H1 (cell line): ENCODE results near the gene DISC1. TPM values are rescaled to one million over a fixed set of nuclear protein-coding genes. Genes with fewer than 3 reads are reported as not detected.

Source experiments
- CTCF ChIA-PET: fragments of 300-600 bp; sonication (Branson Sonifier 250); formaldehyde crosslinking; loops from one replicate; lab custom pipeline; 2021; ENCODE audit not compliant: partially characterized antibody; lab: Charles Lee
- POLR2A ChIA-PET: fragments of 300-600 bp; sonication (Branson Sonifier 250); formaldehyde crosslinking; loops from one replicate; lab custom pipeline; 2021; ENCODE audit warnings: inconsistent platforms; ENCODE audit not compliant: partially characterized antibody; lab: Charles Lee
- DNase-seq, 2 experiments: peaks; one replicate each; pipeline versions ENCODE4 v3.0.0 to v3.0.0-alpha.2; 2010 to 2022; ENCODE audit warnings: low spot score in 2 of 2, low read depth in 1 of 2, mixed read lengths in 1 of 2
- FAIRE-seq: peaks from 2 replicates; lab custom pipeline; 2011; peaks lifted over from hg19 to GRCh38; lab: Jason Lieb, UNC
- H2AFZ ChIP-seq: 2 replicates; pipeline ENCODE4 v1.8.1; 2012; ENCODE audit warnings: low read length, inconsistent platforms
- H2AK5ac ChIP-seq: 2 replicates; pipeline ENCODE4 v1.6.1; 2013; ENCODE audit warnings: low read depth, low read length
- H2BK120ac ChIP-seq: replicated peaks from 2 replicates; pipeline ENCODE3; 2013; ENCODE audit warnings: low read depth, low read length, inconsistent platforms
- H2BK12ac ChIP-seq: 2 replicates; pipeline ENCODE4 v1.6.1; 2013; ENCODE audit warnings: low read depth, low read length
- H2BK15ac ChIP-seq: 2 replicates; pipeline ENCODE4 v1.6.1; 2013; ENCODE audit warnings: low read length
- H2BK20ac ChIP-seq: 2 replicates; pipeline ENCODE4 v1.6.1; 2013; ENCODE audit warnings: low read length
- H2BK5ac ChIP-seq: 2 replicates; pipeline ENCODE4 v1.6.1; 2013; ENCODE audit warnings: low read depth, low read length
- H3K14ac ChIP-seq: 2 replicates; pipeline ENCODE4 v1.6.1; 2013; ENCODE audit warnings: inconsistent platforms; ENCODE audit not compliant: insufficient read length
- H3K18ac ChIP-seq: 2 replicates; pipeline ENCODE4 v1.6.1; 2013; ENCODE audit warnings: low read length; ENCODE audit errors: extremely low read depth
- H3K23ac ChIP-seq: 2 replicates; pipeline ENCODE4 v1.6.1; 2013; ENCODE audit warnings: inconsistent platforms; ENCODE audit not compliant: insufficient read length
- H3K23me2 ChIP-seq: 2 replicates; pipeline ENCODE4 v1.6.1; 2013; ENCODE audit warnings: low read depth, low read length
- H3K27ac ChIP-seq: 2 replicates; pipeline ENCODE4 v1.6.1; 2011; ENCODE audit warnings: low read depth, low read length, inconsistent platforms
- H3K27me3 ChIP-seq, 4 experiments: replicated peaks in 1 of 4; 1 replicate in 1 of 4; 2 replicates in 3 of 4; pipeline versions ENCODE4 v1.6.1 to v1.8.1; 2011 to 2013; ENCODE audit warnings: low read length in 3 of 4, mild to moderate bottlenecking in 3 of 4, inconsistent platforms in 2 of 4, mixed read lengths in 2 of 4, moderate library complexity in 1 of 4; ENCODE audit not compliant: control insufficient read depth in 3 of 4, insufficient read depth in 3 of 4; ENCODE audit errors: extremely low read depth in 1 of 4
- H3K36me3 ChIP-seq, 4 experiments: 2 replicates each; pipeline versions ENCODE4 v1.6.1 to v1.8.1; 2011 to 2013; ENCODE audit warnings: mild to moderate bottlenecking in 4 of 4, low read length in 3 of 4, moderate library complexity in 2 of 4, control low read depth in 1 of 4, inconsistent platforms in 1 of 4; ENCODE audit not compliant: insufficient read depth in 4 of 4, control insufficient read depth in 2 of 4
- H3K4ac ChIP-seq: replicated peaks from 2 replicates; pipeline ENCODE3; 2013; ENCODE audit warnings: low read length, low read depth, mixed read lengths, inconsistent platforms; ENCODE audit not compliant: insufficient read length
- H3K4me1 ChIP-seq, 4 experiments: replicated peaks in 1 of 4; 1 replicate in 1 of 4; 2 replicates in 3 of 4; pipeline versions ENCODE4 v1.6.1 to v1.8.1; 2011 to 2013; ENCODE audit warnings: low read length in 3 of 4, inconsistent platforms in 2 of 4, mixed read lengths in 1 of 4; ENCODE audit not compliant: insufficient read depth in 4 of 4, control insufficient read depth in 3 of 4
- H3K4me2 ChIP-seq, 2 experiments: 2 replicates each; pipeline versions ENCODE4 v1.6.1 to v1.8.1; 2011 to 2013; ENCODE audit warnings: low read depth in 2 of 2, low read length in 2 of 2, control low read depth in 1 of 2, inconsistent platforms in 1 of 2, mild to moderate bottlenecking in 1 of 2; ENCODE audit not compliant: insufficient read depth in 1 of 2
- H3K4me3 ChIP-seq, 4 experiments: fragments of 200-600, 300-600 bp in 1 of 4; sonication (generic), shearing (Covaris generic), sonication (Bioruptor Twin) in 1 of 4; 2 replicates each; pipeline versions ENCODE4 v1.5.1 to v1.8.1; 2011 to 2016; ENCODE audit warnings: low read length in 4 of 4, low read depth in 3 of 4, control low read depth in 2 of 4, inconsistent platforms in 2 of 4, mild to moderate bottlenecking in 2 of 4, mixed read lengths in 1 of 4, moderate library complexity in 1 of 4; ENCODE audit not compliant: insufficient read depth in 2 of 4; ENCODE audit errors: extremely low read depth in 1 of 4
- H3K56ac ChIP-seq: replicated peaks from 2 replicates; pipeline ENCODE3; 2013; ENCODE audit warnings: low read depth, mild to moderate bottlenecking, mixed read lengths, low read length, inconsistent platforms; ENCODE audit not compliant: insufficient read length
- H3K79me1 ChIP-seq: 2 replicates; pipeline ENCODE4 v1.6.1; 2013; ENCODE audit warnings: low read depth, low read length, control low read depth
- H3K79me2 ChIP-seq, 2 experiments: 2 replicates each; pipeline versions ENCODE4 v1.6.1 to v1.8.1; 2012 to 2013; ENCODE audit warnings: low read length in 2 of 2, mild to moderate bottlenecking in 2 of 2, inconsistent platforms in 1 of 2; ENCODE audit not compliant: insufficient read depth in 2 of 2, control insufficient read depth in 1 of 2
- H3K9ac ChIP-seq, 4 experiments: replicated peaks in 1 of 4; 1 replicate in 1 of 4; 2 replicates in 3 of 4; pipeline versions ENCODE4 v1.6.1 to v1.8.1; 2011 to 2013; ENCODE audit warnings: low read depth in 3 of 4, low read length in 3 of 4, control low read depth in 2 of 4, mild to moderate bottlenecking in 2 of 4, moderate library complexity in 2 of 4, inconsistent platforms in 1 of 4; ENCODE audit errors: extremely low read depth in 1 of 4
- H3K9me3 ChIP-seq, 2 experiments: 2 replicates each; pipeline versions ENCODE4 v1.6.1 to v1.8.1; 2012 to 2013; ENCODE audit warnings: mild to moderate bottlenecking in 2 of 2, moderate library complexity in 2 of 2, control low read depth in 1 of 2, inconsistent platforms in 1 of 2, low read depth in 1 of 2, low read length in 1 of 2, mixed read lengths in 1 of 2; ENCODE audit not compliant: insufficient read depth in 2 of 2
- H4K20me1 ChIP-seq, 2 experiments: replicated peaks in 1 of 2; 2 replicates each; pipeline versions ENCODE3 to v1.8.1; 2011 to 2013; ENCODE audit warnings: inconsistent platforms in 2 of 2, low read length in 2 of 2, mild to moderate bottlenecking in 1 of 2; ENCODE audit not compliant: insufficient read depth in 2 of 2, control insufficient read depth in 1 of 2
- H4K5ac ChIP-seq: 2 replicates; pipeline ENCODE4 v1.6.1; 2013; ENCODE audit warnings: low read length, low read depth, mixed read lengths, inconsistent platforms; ENCODE audit not compliant: insufficient read length
- H4K8ac ChIP-seq: 2 replicates; pipeline ENCODE4 v1.8.0; 2013; ENCODE audit warnings: mild to moderate bottlenecking, moderate library complexity, low read length, inconsistent platforms; ENCODE audit not compliant: insufficient read depth; ENCODE audit errors: extremely low read depth
- H4K91ac ChIP-seq: replicated peaks from 2 replicates; pipeline ENCODE3; 2013; ENCODE audit warnings: low read length, mixed read lengths, inconsistent platforms; ENCODE audit not compliant: insufficient read length
- HDAC2 ChIP-seq, 2 experiments: fragments of 300-600 bp in 1 of 2; sonication (generic) in 1 of 2; IDR thresholded peaks; 2 replicates each; pipeline ENCODE4 v1.6.1; 2011 to 2012; ENCODE audit warnings: low read depth in 2 of 2, low read length in 2 of 2, mild to moderate bottlenecking in 2 of 2, moderate library complexity in 2 of 2, borderline replicate concordance in 1 of 2, inconsistent platforms in 1 of 2
- JUND ChIP-seq: IDR thresholded peaks from 2 replicates; pipeline ENCODE4 v1.6.1; 2011; ENCODE audit warnings: mild to moderate bottlenecking, improper control_type of control experiment, low read length
- KDM1A ChIP-seq: fragments of 200-600, 300-600 bp; sonication (generic); IDR thresholded peaks from 2 replicates; pipeline ENCODE4 v1.7.1; 2016; ENCODE audit warnings: mild to moderate bottlenecking, low read length, borderline replicate concordance
- KDM5A ChIP-seq: fragments of 200-600 bp; IDR thresholded peaks from 2 replicates; pipeline ENCODE4 v1.7.1; 2012; ENCODE audit warnings: mild to moderate bottlenecking, low read length, inconsistent platforms, mixed read lengths
- MAFK ChIP-seq: IDR thresholded peaks from 2 replicates; pipeline ENCODE4 v1.6.1; 2012; ENCODE audit warnings: low read depth, mild to moderate bottlenecking, improper control_type of control experiment, low read length
- NRF1 ChIP-seq: IDR thresholded peaks from 2 replicates; pipeline ENCODE4 v1.6.1; 2011; ENCODE audit warnings: mild to moderate bottlenecking, low read depth, low read length, improper control_type of control experiment
- SIX5 ChIP-seq: IDR thresholded peaks from 2 replicates; pipeline ENCODE4 v1.6.1; 2011; ENCODE audit warnings: mild to moderate bottlenecking, low read depth, low read length
- SP2 ChIP-seq: IDR thresholded peaks from 2 replicates; pipeline ENCODE4 v1.6.1; 2012; ENCODE audit warnings: mild to moderate bottlenecking, low read length, inconsistent platforms
- SUZ12 ChIP-seq: fragments of 200-600 bp; sonication (generic); IDR thresholded peaks from 2 replicates; pipeline ENCODE4 v1.6.1; 2012; ENCODE audit warnings: mild to moderate bottlenecking, inconsistent platforms, low read length, moderate library complexity, mixed read lengths
- WGBS, 2 experiments: shearing (Covaris generic) in 1 of 2; methylation state at CpG; one replicate each; pipeline versions ENCODE4 v1.1.6 to v1.1.7; 2013 to 2015; ENCODE audit warnings: low lambda C conversion rate in 2 of 2, mixed read lengths in 2 of 2, inconsistent platforms in 1 of 2, low coverage in 1 of 2, missing lambda C conversion rate in 1 of 2; ENCODE audit not compliant: insufficient replicate concordance in 2 of 2, insufficient coverage in 1 of 2, insufficient read length in 1 of 2; ENCODE audit errors: extremely low coverage in 1 of 2, missing lambda C conversion rate in 1 of 2; 5-methylcytosine and 5-hydroxymethylcytosine counted together
- polyA plus RNA-seq, 7 experiments: library from polyadenylated mRNA; depleted of rRNA in 3 of 7; stranded (reverse) in 5 of 7; unstranded in 2 of 7; fragments of >200 nt in 5 of 7; fragments of 200-250 nt in 2 of 7; gene quantifications; 1 replicate in 5 of 7; 2 replicates in 1 of 7; 4 replicates in 1 of 7; pipeline versions ENCODE4 v1.2.1 to v1.2.3, GENCODE V29; 2011 to 2013; ENCODE audit warnings: missing spikeins in 2 of 7, mixed read lengths in 2 of 7
- total RNA-seq: library from RNA; stranded (reverse); fragmentation: NEBNext Ultra II Directional; extraction: Animal tissue kit (Norgen Biotek cat#: 25700); gene quantifications from 2 replicates; pipeline ENCODE4 v1.2.1, GENCODE V29; 2021
- TF ChIP-seq, protein P1 (sequence below), 3 experiments: IDR thresholded peaks; 1 replicate in 2 of 3; 2 replicates in 1 of 3; pipeline versions ENCODE4 v1.5.1 to v1.6.1; 2011; ENCODE audit warnings: low read length in 3 of 3, mild to moderate bottlenecking in 3 of 3, inconsistent platforms in 2 of 3, low read depth in 1 of 3, moderate library complexity in 1 of 3; ENCODE audit not compliant: insufficient read depth in 1 of 3; ENCODE audit errors: control extremely low read depth in 1 of 3

DISC1 gene
- total and polyA plus RNA-seq, 2 of the 8 experiments (the other 6 are each of a cell fraction or from before 2014, with no cell fraction given): 1.1 to 3.5 TPM

GRCh38 chr1:231666937-231667608 lies 40.5 kb downstream of the DISC1 start:
- Histone ChIP-seq H4K5ac (no peak overlapping the region), H2BK15ac (no peak overlapping the region), H3K79me1 (no peaks in the 10 kb centered on the region), H3K23ac (no peak overlapping the region), H3K4me1 (peaks cover 0 to 4% (median under 1%) of the 10 kb centered on the region in 4 experiments; a peak in 3 of 7 replicates), H3K9me3 (no peaks in the 10 kb centered on the region; a peak in 1 of 4 replicates), H3K4me3 (no peak overlapping the region), H3K4me2 (0 out of 4 replicates have a peak overlapping the region, but pooled peaks of 1 of the 2 experiments have one; percentile 22), H3K14ac (no peak overlapping the region), H2BK120ac (no peak overlapping the region), H2AK5ac (no peak overlapping the region), H4K8ac (no peak overlapping the region), H3K18ac (no peak overlapping the region), H2AFZ (0 out of 2 replicates have a peak overlapping the region, but pooled peaks have one; percentile 7), H3K27ac (no peak overlapping the region), H2BK5ac (no peak overlapping the region), H3K9ac (no peak overlapping the region), H3K23me2 (no peaks in the 10 kb centered on the region; the same call in 1 of the 2 replicates), H3K4ac (no peak overlapping the region), H2BK20ac (no peak overlapping the region), H4K91ac (no peak overlapping the region), H3K36me3 (no peaks in the 10 kb centered on the region; a peak in 1 of 8 replicates), H4K20me1 (no peaks in the 10 kb centered on the region), H3K27me3 (no peaks in the 10 kb centered on the region), H2BK12ac (no peak overlapping the region), H3K79me2 (no peaks in the 10 kb centered on the region), H3K56ac (no peak overlapping the region)
- FAIRE-seq (no peak), DNase-seq (no peak)
- CTCF ChIA-PET: interaction anchor here (1.2 to 1.9 kb wide), 2 partner anchors 12 to 90 kb away, joined by 3 to 7 read pairs; no protein-coding TSS in a partner anchor
- 58% methylated on average over 1 of the region's 1 CpG; no CpG with 5 or more reads in 1 of the 2 experiments for WGBS, 2 experiments
- POLR2A ChIA-PET: interaction anchor here (0.6 to 1.0 kb wide), 2 partner anchors 8 to 25 kb away, joined by 3 read pairs; no protein-coding TSS in a partner anchor
- no peak for TF ChIP-seq HDAC2 (IDR thresholded peaks at IDR 0.05; ENCODE audit: borderline replicate concordance in 1 of 2, low read depth in 2 of 2, low read length in 2 of 2)
- TF ChIP-seq SIX5: no peak
- no peak for TF ChIP-seq SUZ12
- TF ChIP-seq KDM1A: no peak
- TF ChIP-seq, protein P1, sequence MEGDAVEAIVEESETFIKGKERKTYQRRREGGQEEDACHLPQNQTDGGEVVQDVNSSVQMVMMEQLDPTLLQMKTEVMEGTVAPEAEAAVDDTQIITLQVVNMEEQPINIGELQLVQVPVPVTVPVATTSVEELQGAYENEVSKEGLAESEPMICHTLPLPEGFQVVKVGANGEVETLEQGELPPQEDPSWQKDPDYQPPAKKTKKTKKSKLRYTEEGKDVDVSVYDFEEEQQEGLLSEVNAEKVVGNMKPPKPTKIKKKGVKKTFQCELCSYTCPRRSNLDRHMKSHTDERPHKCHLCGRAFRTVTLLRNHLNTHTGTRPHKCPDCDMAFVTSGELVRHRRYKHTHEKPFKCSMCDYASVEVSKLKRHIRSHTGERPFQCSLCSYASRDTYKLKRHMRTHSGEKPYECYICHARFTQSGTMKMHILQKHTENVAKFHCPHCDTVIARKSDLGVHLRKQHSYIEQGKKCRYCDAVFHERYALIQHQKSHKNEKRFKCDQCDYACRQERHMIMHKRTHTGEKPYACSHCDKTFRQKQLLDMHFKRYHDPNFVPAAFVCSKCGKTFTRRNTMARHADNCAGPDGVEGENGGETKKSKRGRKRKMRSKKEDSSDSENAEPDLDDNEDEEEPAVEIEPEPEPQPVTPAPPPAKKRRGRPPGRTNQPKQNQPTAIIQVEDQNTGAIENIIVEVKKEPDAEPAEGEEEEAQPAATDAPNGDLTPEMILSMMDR (IDR thresholded peaks at IDR 0.05; ENCODE audit: control extremely low read depth in 1 of 3, insufficient read depth in 1 of 3, low read depth in 1 of 3, low read length in 3 of 3): no peak
- TF ChIP-seq SP2: no peak
- TF ChIP-seq MAFK: no peak
- TF ChIP-seq KDM5A: no peak
- TF ChIP-seq JUND: no peak
- TF ChIP-seq NRF1: no peak
